ENCODE data around the gene SYT1. TPM values are rescaled to one million over a fixed set of nuclear protein-coding genes. Genes with fewer than 3 reads are reported as not detected.

SYT1 gene
- total and polyA plus RNA-seq, 11 donors = 0.08 to 0.86 (median 0.16) TPM; not detected in 6

DNA sequence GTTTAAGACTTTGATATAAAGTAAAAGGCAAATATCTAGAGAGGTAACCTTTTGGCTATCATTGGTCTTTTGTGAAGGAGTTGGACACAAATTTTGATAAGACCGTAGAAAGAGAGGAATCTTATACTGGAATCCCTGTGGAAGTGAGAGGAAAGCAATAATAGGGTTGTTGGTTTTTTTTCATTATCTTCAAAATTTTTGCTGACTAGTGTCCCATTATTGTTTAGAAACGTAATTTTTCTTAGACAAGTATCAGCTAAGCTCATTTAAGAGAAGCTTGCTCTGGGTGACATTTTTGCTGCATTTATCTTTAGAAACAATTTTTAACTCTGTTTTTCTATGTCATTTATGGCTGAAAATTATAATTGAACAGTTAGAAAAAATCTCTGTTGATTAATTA, 300.3 kb downstream of the SYT1 start:
- no peaks in the 10 kb centered on the region for H3K4me1 ChIP-seq
- no peak overlapping the region for H3K4me3 ChIP-seq
- no peaks in the 10 kb centered on the region for H3K9me3 ChIP-seq
- TF ChIP-seq, protein P1, sequence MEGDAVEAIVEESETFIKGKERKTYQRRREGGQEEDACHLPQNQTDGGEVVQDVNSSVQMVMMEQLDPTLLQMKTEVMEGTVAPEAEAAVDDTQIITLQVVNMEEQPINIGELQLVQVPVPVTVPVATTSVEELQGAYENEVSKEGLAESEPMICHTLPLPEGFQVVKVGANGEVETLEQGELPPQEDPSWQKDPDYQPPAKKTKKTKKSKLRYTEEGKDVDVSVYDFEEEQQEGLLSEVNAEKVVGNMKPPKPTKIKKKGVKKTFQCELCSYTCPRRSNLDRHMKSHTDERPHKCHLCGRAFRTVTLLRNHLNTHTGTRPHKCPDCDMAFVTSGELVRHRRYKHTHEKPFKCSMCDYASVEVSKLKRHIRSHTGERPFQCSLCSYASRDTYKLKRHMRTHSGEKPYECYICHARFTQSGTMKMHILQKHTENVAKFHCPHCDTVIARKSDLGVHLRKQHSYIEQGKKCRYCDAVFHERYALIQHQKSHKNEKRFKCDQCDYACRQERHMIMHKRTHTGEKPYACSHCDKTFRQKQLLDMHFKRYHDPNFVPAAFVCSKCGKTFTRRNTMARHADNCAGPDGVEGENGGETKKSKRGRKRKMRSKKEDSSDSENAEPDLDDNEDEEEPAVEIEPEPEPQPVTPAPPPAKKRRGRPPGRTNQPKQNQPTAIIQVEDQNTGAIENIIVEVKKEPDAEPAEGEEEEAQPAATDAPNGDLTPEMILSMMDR (IDR thresholded peaks at IDR 0.05) = no peak
- no peak for TF ChIP-seq POLR2A (IDR thresholded peaks at IDR 0.05)
- intact Hi-C loops (cut with DNase I) = no loop called here
- WGBS, 4 donors = 67 to 84% (median 76%) methylated on average over 2 of the region's 2 CpGs
- no peak for ATAC-seq
- H3K27me3 ChIP-seq = no peaks in the 10 kb centered on the region
- no peaks in the 10 kb centered on the region for H3K36me3 ChIP-seq
- DNase-seq = no peak
- no peak overlapping the region for H3K27ac ChIP-seq

DNA sequence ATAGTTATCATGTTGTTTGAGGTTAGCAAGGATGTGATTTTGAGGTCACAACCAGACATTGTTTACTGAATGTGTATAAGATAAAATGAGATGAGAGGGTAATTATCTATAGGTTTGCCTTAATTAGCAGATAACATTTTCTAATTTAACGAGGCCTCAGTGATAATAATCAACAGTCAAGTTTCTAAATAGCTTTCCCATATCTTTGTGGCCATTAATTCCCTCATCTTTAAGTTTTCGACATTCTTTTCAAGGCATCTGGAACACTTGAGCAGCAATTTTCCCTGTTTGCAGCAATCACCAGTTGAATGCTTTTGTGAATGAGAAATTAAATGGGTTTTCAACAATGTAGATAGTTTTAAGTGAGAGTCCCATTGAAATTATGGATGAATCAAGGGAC, 304.1 kb downstream of the SYT1 start:
- 46 to 60% (median 52%) methylated on average over 2 of the region's 2 CpGs for WGBS, 4 donors
- Histone ChIP-seq H3K9me3 (peaks cover 0 to 9% (median 0%) of the 10 kb centered on the region in 12 donors), H3K4me3 (no peak overlapping the region), H3K4me1 (no peaks in the 10 kb centered on the region), H3K27ac (no peak overlapping the region), H3K27me3 (no peaks in the 10 kb centered on the region), H3K36me3 (no peaks in the 10 kb centered on the region)
- no peak for TF ChIP-seq POLR2A (IDR thresholded peaks at IDR 0.05)
- TF ChIP-seq, protein P1 (IDR thresholded peaks at IDR 0.05) = no peak
- DNase-seq = no peak
- intact Hi-C loops (cut with DNase I) = no loop called here
- no peak for ATAC-seq

DNA sequence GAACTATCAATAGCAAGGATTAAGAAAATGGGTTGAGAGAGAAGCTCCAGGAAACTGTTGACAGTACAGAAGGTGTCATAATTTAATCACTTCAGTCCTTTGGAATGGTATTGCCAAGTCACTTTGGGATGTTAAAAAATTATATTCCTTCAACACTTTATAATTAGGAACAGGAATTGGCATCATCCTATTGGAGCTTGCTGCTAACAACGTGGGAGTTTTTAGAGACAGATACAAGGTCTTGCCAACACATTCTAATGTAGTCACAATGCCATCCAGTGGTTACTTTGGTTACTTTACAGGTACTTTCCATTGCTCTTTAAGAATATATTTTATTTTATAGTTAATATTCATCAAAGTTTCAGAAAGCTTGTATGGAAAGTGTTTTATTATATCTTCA, 310.1 kb downstream of the SYT1 start:
- TF ChIP-seq POLR2A (IDR thresholded peaks at IDR 0.05) = no peak
- TF ChIP-seq, protein P1 (IDR thresholded peaks at IDR 0.05) = peak in 10 of 12 donors; percentile 5 to 41 (median 19)
- no peaks in the 10 kb centered on the region for H3K36me3 ChIP-seq
- 0 to 3% (median 2%) methylated on average over 1 of the region's 1 CpG for WGBS, 4 donors
- intact Hi-C loops (cut with DNase I) = loop anchor here in 1 of 10 donors (10.0 kb wide), 2 partner anchors 1030 to 1170 kb away; no protein-coding TSS in a partner anchor
- H3K4me1 ChIP-seq = no peaks in the 10 kb centered on the region
- no peak overlapping the region for H3K4me3 ChIP-seq
- no peak overlapping the region for H3K27ac ChIP-seq
- peak in 2 of 4 donors; percentile 48 to 50 for ATAC-seq
- no peaks in the 10 kb centered on the region for H3K27me3 ChIP-seq
- H3K9me3 ChIP-seq = peaks cover 0 to 16% (median 0%) of the 10 kb centered on the region in 12 donors
- DNase-seq = no peak

GRCh38 chr12:79183003-79183402, 318.4 kb downstream of the SYT1 start:
- H3K4me1 ChIP-seq = peaks cover 0 to 10% (median 0%) of the 10 kb centered on the region in 12 donors
- no peaks in the 10 kb centered on the region for H3K36me3 ChIP-seq
- H3K27me3 ChIP-seq = no peaks in the 10 kb centered on the region
- DNase-seq (no peak), ATAC-seq (no peak)
- H3K9me3 ChIP-seq = peaks cover 0 to 6% (median 0%) of the 10 kb centered on the region in 12 donors
- intact Hi-C loops (cut with DNase I) = no loop called here
- 89 to 94% (median 92%) methylated on average over 2 of the region's 2 CpGs for WGBS, 4 donors
- TF ChIP-seq POLR2A (IDR thresholded peaks at IDR 0.05) = no peak
- TF ChIP-seq, protein P1 (IDR thresholded peaks at IDR 0.05) = no peak
- H3K4me3 ChIP-seq = no peak overlapping the region
- peak overlapping the region in 1 of 12 donors; percentile 37 for H3K27ac ChIP-seq
